Rectal smooth muscle tissue (tissue), 1 donor: ENCODE results near the gene IFI27L2.

Experiments
- H3K27ac ChIP-seq: one replicate; pipeline ENCODE4 v1.7.0; 2013; ENCODE audit warnings: low read depth, low read length, inconsistent platforms
- H3K27me3 ChIP-seq: one replicate; pipeline ENCODE4 v1.7.0; 2013; ENCODE audit warnings: low read length; ENCODE audit not compliant: control insufficient read depth, insufficient read depth
- H3K36me3 ChIP-seq: one replicate; pipeline ENCODE4 v1.7.0; 2013; ENCODE audit warnings: low read length; ENCODE audit not compliant: control insufficient read depth, insufficient read depth
- H3K4me1 ChIP-seq: one replicate; pipeline ENCODE4 v1.7.0; 2013; ENCODE audit warnings: low read length; ENCODE audit not compliant: control insufficient read depth, insufficient read depth
- H3K4me3 ChIP-seq: one replicate; pipeline ENCODE4 v1.7.0; 2013; ENCODE audit warnings: low read length
- H3K9ac ChIP-seq: one replicate; pipeline ENCODE4 v1.7.0; 2013; ENCODE audit warnings: low read length

IFI27L2 gene

DNA sequence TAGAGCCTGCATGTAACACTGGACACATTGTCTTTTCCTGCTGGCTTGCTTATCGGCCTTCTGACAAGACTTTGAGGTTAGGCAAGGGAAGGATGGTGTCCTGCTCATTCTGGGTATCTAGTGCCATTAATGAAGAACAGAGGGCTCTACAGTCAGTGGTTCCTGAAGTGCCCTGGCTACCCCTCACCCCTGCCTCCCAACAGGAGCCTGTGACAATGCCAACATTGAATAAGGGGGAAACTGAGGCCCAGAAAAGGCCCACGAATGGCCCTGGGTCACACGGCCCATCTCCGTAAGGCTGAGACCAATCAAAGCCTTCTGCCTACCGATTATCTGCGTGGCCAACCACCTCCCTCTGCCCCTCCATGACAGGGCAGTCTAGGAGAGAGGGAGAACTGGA is 2.1 kb downstream of the IFI27L2 start:
- Histone ChIP-seq H3K36me3 (no peaks in the 10 kb centered on the region), H3K27ac (no peak overlapping the region), H3K27me3 (no peaks in the 10 kb centered on the region), H3K4me3 (no peak overlapping the region), H3K9ac (no peak overlapping the region), H3K4me1 (no peaks in the 10 kb centered on the region)

DNA sequence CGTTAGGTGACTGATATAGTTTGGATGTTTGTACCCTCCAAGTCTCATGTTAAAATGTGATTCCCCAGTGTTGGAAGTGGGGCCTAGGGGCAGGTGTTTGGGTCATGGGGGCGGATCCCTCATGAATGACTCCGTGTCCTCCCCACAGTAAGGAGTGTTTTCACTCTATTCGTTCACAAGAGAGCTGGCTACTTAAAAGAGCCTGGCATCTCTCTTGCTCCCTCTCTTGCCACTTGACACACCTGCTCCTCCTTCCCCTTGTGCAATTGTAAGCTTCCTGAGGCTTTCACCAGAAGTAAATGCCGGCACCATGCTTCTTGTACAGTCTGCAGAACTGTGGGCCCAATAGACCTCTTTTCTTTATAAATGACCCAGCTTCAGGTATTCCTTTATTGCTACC is 2.6 kb downstream of the IFI27L2 start:
- no peak overlapping the region for H3K27ac ChIP-seq
- H3K36me3 ChIP-seq: no peaks in the 10 kb centered on the region
- no peaks in the 10 kb centered on the region for H3K27me3 ChIP-seq
- H3K9ac ChIP-seq: no peak overlapping the region
- no peak overlapping the region for H3K4me3 ChIP-seq
- H3K4me1 ChIP-seq: no peaks in the 10 kb centered on the region

DNA sequence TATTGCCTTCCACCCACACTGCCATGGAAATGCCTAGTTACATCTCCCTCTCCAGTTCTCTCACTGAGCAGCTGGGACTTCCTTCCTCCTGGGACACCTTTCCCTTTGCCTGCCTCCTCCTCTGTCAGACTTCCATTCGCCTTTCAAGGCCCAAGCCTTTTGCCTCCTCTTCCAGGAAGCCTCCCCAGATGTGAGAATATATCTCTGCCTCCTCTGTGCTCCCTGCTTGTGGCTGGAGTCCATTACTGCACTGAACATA is 3.1 kb downstream of the IFI27L2 start:
- H3K4me3 ChIP-seq: no peak overlapping the region
- no peak overlapping the region for H3K27ac ChIP-seq
- H3K4me1 ChIP-seq: no peaks in the 10 kb centered on the region
- H3K9ac ChIP-seq: no peak overlapping the region
- no peaks in the 10 kb centered on the region for H3K36me3 ChIP-seq
- H3K27me3 ChIP-seq: no peaks in the 10 kb centered on the region

- Histone ChIP-seq H3K27me3 (no peaks in the 10 kb centered on the region), H3K27ac (no peak overlapping the region), H3K4me1 (no peaks in the 10 kb centered on the region), H3K9ac (no peak overlapping the region), H3K4me3 (no peak overlapping the region), H3K36me3 (no peaks in the 10 kb centered on the region)
These were observed 3.6 kb downstream of the IFI27L2 start for GRCh38 chr14:94125659-94126418.

- no peaks in the 10 kb centered on the region for H3K36me3 ChIP-seq
- H3K27ac ChIP-seq: no peak overlapping the region
- H3K4me3 ChIP-seq: no peak overlapping the region
- H3K4me1 ChIP-seq: no peaks in the 10 kb centered on the region
- no peaks in the 10 kb centered on the region for H3K27me3 ChIP-seq
- no peak overlapping the region for H3K9ac ChIP-seq
These were observed 4.6 kb downstream of the IFI27L2 start for GRCh38 chr14:94124582-94125377.

DNA sequence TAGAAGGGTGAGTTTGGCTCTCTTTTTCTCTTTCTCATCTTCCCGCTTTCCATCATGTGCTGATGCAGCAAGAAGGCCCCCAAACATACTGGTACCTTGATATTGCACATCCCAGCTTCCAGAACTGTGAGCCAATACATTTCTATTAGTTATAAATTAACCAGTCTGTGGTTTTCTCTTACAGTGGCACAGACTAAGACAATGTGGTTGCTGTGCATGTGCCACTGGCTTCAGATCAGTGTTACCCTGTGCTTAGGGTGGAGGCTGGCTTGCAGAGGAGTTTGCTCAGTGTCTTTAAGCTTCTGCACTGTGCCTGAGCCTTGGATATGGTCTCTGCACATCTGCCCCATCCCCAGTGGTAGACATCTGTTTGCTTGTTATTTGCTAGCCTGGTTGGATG is 5.5 kb downstream of the IFI27L2 start:
- Histone ChIP-seq H3K4me1 (no peaks in the 10 kb centered on the region), H3K27me3 (no peaks in the 10 kb centered on the region), H3K4me3 (no peak overlapping the region), H3K27ac (no peak overlapping the region), H3K36me3 (no peaks in the 10 kb centered on the region), H3K9ac (no peak overlapping the region)

GRCh38 chr14:94123296-94123695 is 6.1 kb downstream of the IFI27L2 start:
- Histone ChIP-seq H3K4me3 (no peak overlapping the region), H3K27ac (no peak overlapping the region), H3K27me3 (no peaks in the 10 kb centered on the region), H3K36me3 (no peaks in the 10 kb centered on the region), H3K4me1 (no peaks in the 10 kb centered on the region), H3K9ac (no peak overlapping the region)

GRCh38 chr14:94122438-94122837 is 7.0 kb downstream of the IFI27L2 start:
- H3K4me1 ChIP-seq: no peaks in the 10 kb centered on the region
- H3K4me3 ChIP-seq: no peak overlapping the region
- no peak overlapping the region for H3K9ac ChIP-seq
- H3K36me3 ChIP-seq: no peaks in the 10 kb centered on the region
- no peaks in the 10 kb centered on the region for H3K27me3 ChIP-seq
- no peak overlapping the region for H3K27ac ChIP-seq

- Histone ChIP-seq H3K36me3 (no peaks in the 10 kb centered on the region), H3K27ac (no peak overlapping the region), H3K27me3 (no peaks in the 10 kb centered on the region), H3K4me3 (no peak overlapping the region), H3K4me1 (no peaks in the 10 kb centered on the region), H3K9ac (no peak overlapping the region)
These were observed 7.9 kb downstream of the IFI27L2 start for GRCh38 chr14:94121485-94121884.

DNA sequence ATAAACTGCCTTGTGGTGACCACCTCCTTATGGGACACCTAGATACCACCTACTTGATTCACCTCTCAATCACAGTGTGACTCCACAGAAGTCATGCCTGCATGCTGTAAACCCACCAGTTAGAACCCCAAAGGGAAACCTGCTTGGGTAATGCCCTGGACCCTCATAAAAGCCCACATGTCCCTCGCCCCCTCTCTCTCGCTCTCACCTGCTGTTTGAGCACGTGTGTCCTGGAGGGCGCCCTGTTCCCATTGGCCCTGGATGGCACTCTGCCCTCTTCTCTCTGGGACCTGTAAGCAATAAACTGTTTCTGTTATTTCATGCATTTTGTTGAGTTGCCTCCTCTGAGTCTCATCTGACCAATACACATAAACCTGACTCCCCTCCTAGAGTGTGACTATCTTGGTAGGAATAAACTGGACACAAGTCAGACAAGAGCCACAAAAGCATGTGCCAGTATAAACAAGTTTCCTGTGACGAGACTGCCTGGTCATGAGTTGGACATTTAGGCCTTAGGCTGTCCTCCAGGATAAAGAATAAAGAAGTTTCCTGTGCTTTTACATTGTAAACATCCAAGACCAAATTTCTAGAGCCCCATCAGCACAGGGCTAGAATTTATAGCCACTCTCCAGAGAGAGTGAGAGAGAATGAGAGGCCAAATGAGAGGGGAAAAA is 8.6 kb downstream of the IFI27L2 start:
- H3K4me3 ChIP-seq: no peak overlapping the region
- H3K27me3 ChIP-seq: no peaks in the 10 kb centered on the region
- no peak overlapping the region for H3K27ac ChIP-seq
- no peaks in the 10 kb centered on the region for H3K36me3 ChIP-seq
- H3K9ac ChIP-seq: no peak overlapping the region
- no peaks in the 10 kb centered on the region for H3K4me1 ChIP-seq

- Histone ChIP-seq H3K36me3 (no peaks in the 10 kb centered on the region), H3K4me3 (no peak overlapping the region), H3K9ac (no peak overlapping the region), H3K27me3 (no peaks in the 10 kb centered on the region), H3K27ac (no peak overlapping the region), H3K4me1 (no peaks in the 10 kb centered on the region)
These were observed 10.3 kb downstream of the IFI27L2 start for GRCh38 chr14:94119071-94119470.

DNA sequence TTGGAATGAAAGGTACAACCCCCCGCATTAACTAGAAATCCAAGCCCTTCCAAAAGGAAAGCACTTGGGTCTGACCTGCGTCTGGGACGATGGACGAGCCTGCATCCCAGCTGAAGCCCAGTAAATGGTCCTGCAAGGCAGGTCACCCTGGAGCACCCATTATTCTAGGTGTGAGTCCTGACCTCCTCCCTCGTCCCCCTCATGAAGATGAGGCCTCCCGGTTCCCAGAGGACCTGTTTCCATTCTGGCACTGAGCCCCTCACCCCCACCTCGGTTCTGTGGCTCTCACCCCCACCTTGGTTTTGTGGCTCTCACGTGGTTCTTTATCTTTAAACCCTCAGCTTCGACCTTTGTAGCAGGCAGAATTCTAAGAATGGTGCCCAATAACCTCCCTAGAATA is 11.5 kb downstream of the IFI27L2 start:
- Histone ChIP-seq H3K36me3 (no peaks in the 10 kb centered on the region), H3K27ac (no peak overlapping the region), H3K4me3 (no peak overlapping the region), H3K27me3 (no peaks in the 10 kb centered on the region), H3K4me1 (no peaks in the 10 kb centered on the region), H3K9ac (no peak overlapping the region)
